ENCODE measurements around the gene CDC14B.

The CDC14B gene

GRCh38 chr9:96500696-96501632 lies 118.7 kb downstream of the CDC14B start:
- DNase-seq, result no peak

- DNase-seq, result no peak
Observed at GRCh38 chr9:96499257-96499656, 120.4 kb downstream of the CDC14B start.

GRCh38 chr9:96498796-96499195 lies 120.8 kb downstream of the CDC14B start:
- no peak for DNase-seq

- no peak for DNase-seq
Observed at GRCh38 chr9:96497117-96497399, 122.6 kb downstream of the CDC14B start.

GRCh38 chr9:96496368-96497116 lies 123.1 kb downstream of the CDC14B start:
- no peak for DNase-seq

GRCh38 chr9:96495341-96495740 lies 124.3 kb downstream of the CDC14B start:
- no peak for DNase-seq

GRCh38 chr9:96494215-96494800 lies 125.3 kb downstream of the CDC14B start:
- DNase-seq, result no peak

GRCh38 chr9:96493757-96494156 lies 125.9 kb downstream of the CDC14B start:
- no peak for DNase-seq

GRCh38 chr9:96492993-96493531 lies 126.6 kb downstream of the CDC14B start:
- DNase-seq, result no peak

GRCh38 chr9:96491880-96492525 lies 127.6 kb downstream of the CDC14B start:
- no peak for DNase-seq

- DNase-seq, result no peak
Observed at GRCh38 chr9:96491079-96491879, 128.4 kb downstream of the CDC14B start.

GRCh38 chr9:96490534-96491078 lies 129.0 kb downstream of the CDC14B start:
- DNase-seq, result no peak

- DNase-seq, result no peak
Observed at GRCh38 chr9:96489482-96489979, 130.1 kb downstream of the CDC14B start.

GRCh38 chr9:96487949-96488348 lies 131.7 kb downstream of the CDC14B start:
- no peak for DNase-seq

GRCh38 chr9:96487029-96487396 lies 132.6 kb downstream of the CDC14B start:
- no peak for DNase-seq

- DNase-seq, result no peak
Observed at GRCh38 chr9:96486386-96487028, 133.1 kb downstream of the CDC14B start.

- DNase-seq, result no peak
Observed at GRCh38 chr9:96485280-96485679, 134.4 kb downstream of the CDC14B start.

- no peak for DNase-seq
Observed at GRCh38 chr9:96484521-96484931, 135.1 kb downstream of the CDC14B start.

- no peak for DNase-seq
Observed at GRCh38 chr9:96483733-96484390, 135.8 kb downstream of the CDC14B start.

- no peak for DNase-seq
Observed at GRCh38 chr9:96483197-96483596, 136.4 kb downstream of the CDC14B start.

GRCh38 chr9:96482476-96482875 lies 137.2 kb downstream of the CDC14B start:
- DNase-seq, result no peak
